K562 treated with DMSO at 1 percent for 24 hours (cell line): ENCODE data around the gene DNAH11. TPM values are rescaled to one million over a fixed set of nuclear protein-coding genes. Genes with fewer than 3 reads are reported as not detected.

Experiments used
- total RNA-seq: library from RNA; unstranded; fragments of 300-600 nt; gene quantifications from 2 replicates; pipeline ENCODE4 v1.2.3, GENCODE V29; 2022; ENCODE audit warnings: low read depth; ENCODE audit not compliant: insufficient read depth

DNAH11 gene
- total RNA-seq, result 0.38 and 0.87 TPM in 2 replicates

GRCh38 chr7:21542891-21543527, at the start of gene DNAH11:
Gene DNAH11 (plus strand): TSS chr7:21543039. CDS start chr7:21543246, 207 bp downstream.

GRCh38 chr7:21945454-21946221, 402.8 kb downstream of the DNAH11 start, which contains the start of gene CDCA7L:
Gene CDCA7L (minus strand): TSS chr7:21945899. CDS start chr7:21945804, 95 bp downstream.

Other genes with a start within 250 kb of the DNAH11 start
- gene SP4, start 115.0 kb upstream of the DNAH11 start, total RNA-seq, result 3.2 and 7.2 TPM in 2 replicates